ENCODE measurements around the gene DLGAP1.

- no peak for TF ChIP-seq YY1 (IDR thresholded peaks at IDR 0.05; ENCODE audit: insufficient read depth, insufficient read length)
- no peak for TF ChIP-seq ZNF274 (IDR thresholded peaks at IDR 0.05; ENCODE audit: low read depth, low read length)
Measured at GRCh38 chr18:3935305-3935704, 519.8 kb downstream of the DLGAP1 start.
